H1 (cell line): ENCODE results near the gene YIF1A. TPM values are rescaled to one million over a fixed set of nuclear protein-coding genes. Genes with fewer than 3 reads are reported as not detected.

ENCODE experiments used
- BRCA1 ChIP-seq: IDR thresholded peaks from 2 replicates; pipeline ENCODE4 v1.6.1; 2012; ENCODE audit warnings: low read depth, low read length, improper control_type of control experiment
- CBX8 ChIP-seq: fragments of 300-800, 300-1000 bp; sonication (generic); IDR thresholded peaks from 2 replicates; pipeline ENCODE4 v1.7.1; 2016; ENCODE audit warnings: low read depth, low read length, borderline replicate concordance
- EP300 ChIP-seq, 2 experiments: IDR thresholded peaks; 1 replicate in 1 of 2; 2 replicates in 1 of 2; pipeline ENCODE4 v1.6.1; 2011 to 2012; ENCODE audit warnings: low read depth in 2 of 2, low read length in 2 of 2, mild to moderate bottlenecking in 2 of 2, borderline replicate concordance in 1 of 2, inconsistent platforms in 1 of 2, moderate library complexity in 1 of 2
- KDM4A ChIP-seq: IDR thresholded peaks from one replicate; pipeline ENCODE4 v1.7.1; 2012; ENCODE audit warnings: low read depth, mild to moderate bottlenecking, moderate library complexity, low read length, inconsistent platforms; ENCODE audit not compliant: severe bottlenecking
- KDM5A ChIP-seq: fragments of 200-600 bp; IDR thresholded peaks from 2 replicates; pipeline ENCODE4 v1.7.1; 2012; ENCODE audit warnings: mild to moderate bottlenecking, low read length, inconsistent platforms, mixed read lengths
- POLR2AphosphoS5 ChIP-seq: IDR thresholded peaks from 2 replicates; pipeline ENCODE4 v1.6.1; 2011; ENCODE audit warnings: low read depth, low read length
- POU5F1 ChIP-seq: IDR thresholded peaks from 2 replicates; pipeline ENCODE4 v1.6.1; 2011; ENCODE audit warnings: low read depth, mild to moderate bottlenecking, low read length, moderate library complexity
- SIX5 ChIP-seq: IDR thresholded peaks from 2 replicates; pipeline ENCODE4 v1.6.1; 2011; ENCODE audit warnings: mild to moderate bottlenecking, low read depth, low read length
- TBP ChIP-seq: IDR thresholded peaks from 2 replicates; pipeline ENCODE4 v1.6.1; 2011; ENCODE audit warnings: low read depth, low read length, improper control_type of control experiment
- TEAD4 ChIP-seq: IDR thresholded peaks from 2 replicates; pipeline ENCODE4 v1.6.1; 2012; ENCODE audit warnings: low read depth, low read length, inconsistent platforms, mixed read lengths
- polyA plus RNA-seq, 7 experiments: library from polyadenylated mRNA; depleted of rRNA in 3 of 7; stranded (reverse) in 5 of 7; unstranded in 2 of 7; fragments of >200 nt in 5 of 7; fragments of 200-250 nt in 2 of 7; gene quantifications; 1 replicate in 5 of 7; 2 replicates in 1 of 7; 4 replicates in 1 of 7; pipeline versions ENCODE4 v1.2.1 to v1.2.3, GENCODE V29; 2011 to 2013; ENCODE audit warnings: missing spikeins in 2 of 7, mixed read lengths in 2 of 7
- total RNA-seq: library from RNA; stranded (reverse); fragmentation: NEBNext Ultra II Directional; extraction: Animal tissue kit (Norgen Biotek cat#: 25700); gene quantifications from 2 replicates; pipeline ENCODE4 v1.2.1, GENCODE V29; 2021
- TF ChIP-seq, protein P1 (sequence below): fragments of 300-600 bp; sonication (generic); IDR thresholded peaks from 2 replicates; pipeline ENCODE4 v1.7.1; 2012; ENCODE audit warnings: low read length, moderate library complexity, mild to moderate bottlenecking, inconsistent platforms; ENCODE audit not compliant: insufficient replicate concordance

The YIF1A gene
- total and polyA plus RNA-seq, 2 of the 8 experiments (the other 6 are each of a cell fraction or from before 2014, with no cell fraction given): 70.1 to 178 TPM

DNA sequence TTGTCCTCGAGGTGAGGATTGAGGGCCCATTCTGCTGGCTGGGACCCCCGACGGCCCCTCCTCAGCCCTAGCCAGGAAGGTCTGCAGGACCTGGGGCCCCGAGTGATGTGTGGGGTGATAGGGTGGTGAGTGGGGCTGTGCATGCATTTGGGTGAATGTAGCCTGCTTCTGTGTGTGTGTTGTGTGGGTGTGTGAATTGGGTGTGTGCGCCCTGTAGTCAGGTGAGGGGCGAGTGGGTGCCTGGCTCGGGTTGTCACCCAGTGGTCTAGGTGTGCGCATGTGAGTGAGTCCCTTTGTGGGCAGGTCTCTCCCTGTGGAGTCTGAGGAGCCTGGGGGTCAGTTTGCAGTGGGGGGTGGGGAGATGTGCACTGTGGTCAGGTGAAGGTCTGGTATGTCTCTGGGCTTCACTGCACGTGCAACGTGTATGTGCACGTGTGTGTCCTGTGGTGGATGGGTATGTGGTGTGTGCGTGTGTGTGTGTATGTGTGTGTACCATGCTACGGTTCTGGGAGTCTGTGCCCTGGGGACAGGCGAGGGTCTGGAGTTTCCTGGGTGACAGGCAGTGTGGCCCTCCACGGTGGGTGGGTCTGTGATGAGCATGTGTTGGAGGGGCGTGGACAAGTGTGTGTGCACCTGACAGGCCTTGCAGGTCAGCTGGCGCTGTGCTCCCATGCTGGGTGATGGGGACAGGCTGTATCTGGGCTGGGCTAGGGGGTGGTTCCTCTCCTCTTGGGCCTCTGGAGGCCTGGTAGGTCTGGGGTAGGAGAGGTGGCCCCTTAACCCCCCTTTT is 3.8 kb upstream of the YIF1A start (continued):
- TF ChIP-seq, protein P1, sequence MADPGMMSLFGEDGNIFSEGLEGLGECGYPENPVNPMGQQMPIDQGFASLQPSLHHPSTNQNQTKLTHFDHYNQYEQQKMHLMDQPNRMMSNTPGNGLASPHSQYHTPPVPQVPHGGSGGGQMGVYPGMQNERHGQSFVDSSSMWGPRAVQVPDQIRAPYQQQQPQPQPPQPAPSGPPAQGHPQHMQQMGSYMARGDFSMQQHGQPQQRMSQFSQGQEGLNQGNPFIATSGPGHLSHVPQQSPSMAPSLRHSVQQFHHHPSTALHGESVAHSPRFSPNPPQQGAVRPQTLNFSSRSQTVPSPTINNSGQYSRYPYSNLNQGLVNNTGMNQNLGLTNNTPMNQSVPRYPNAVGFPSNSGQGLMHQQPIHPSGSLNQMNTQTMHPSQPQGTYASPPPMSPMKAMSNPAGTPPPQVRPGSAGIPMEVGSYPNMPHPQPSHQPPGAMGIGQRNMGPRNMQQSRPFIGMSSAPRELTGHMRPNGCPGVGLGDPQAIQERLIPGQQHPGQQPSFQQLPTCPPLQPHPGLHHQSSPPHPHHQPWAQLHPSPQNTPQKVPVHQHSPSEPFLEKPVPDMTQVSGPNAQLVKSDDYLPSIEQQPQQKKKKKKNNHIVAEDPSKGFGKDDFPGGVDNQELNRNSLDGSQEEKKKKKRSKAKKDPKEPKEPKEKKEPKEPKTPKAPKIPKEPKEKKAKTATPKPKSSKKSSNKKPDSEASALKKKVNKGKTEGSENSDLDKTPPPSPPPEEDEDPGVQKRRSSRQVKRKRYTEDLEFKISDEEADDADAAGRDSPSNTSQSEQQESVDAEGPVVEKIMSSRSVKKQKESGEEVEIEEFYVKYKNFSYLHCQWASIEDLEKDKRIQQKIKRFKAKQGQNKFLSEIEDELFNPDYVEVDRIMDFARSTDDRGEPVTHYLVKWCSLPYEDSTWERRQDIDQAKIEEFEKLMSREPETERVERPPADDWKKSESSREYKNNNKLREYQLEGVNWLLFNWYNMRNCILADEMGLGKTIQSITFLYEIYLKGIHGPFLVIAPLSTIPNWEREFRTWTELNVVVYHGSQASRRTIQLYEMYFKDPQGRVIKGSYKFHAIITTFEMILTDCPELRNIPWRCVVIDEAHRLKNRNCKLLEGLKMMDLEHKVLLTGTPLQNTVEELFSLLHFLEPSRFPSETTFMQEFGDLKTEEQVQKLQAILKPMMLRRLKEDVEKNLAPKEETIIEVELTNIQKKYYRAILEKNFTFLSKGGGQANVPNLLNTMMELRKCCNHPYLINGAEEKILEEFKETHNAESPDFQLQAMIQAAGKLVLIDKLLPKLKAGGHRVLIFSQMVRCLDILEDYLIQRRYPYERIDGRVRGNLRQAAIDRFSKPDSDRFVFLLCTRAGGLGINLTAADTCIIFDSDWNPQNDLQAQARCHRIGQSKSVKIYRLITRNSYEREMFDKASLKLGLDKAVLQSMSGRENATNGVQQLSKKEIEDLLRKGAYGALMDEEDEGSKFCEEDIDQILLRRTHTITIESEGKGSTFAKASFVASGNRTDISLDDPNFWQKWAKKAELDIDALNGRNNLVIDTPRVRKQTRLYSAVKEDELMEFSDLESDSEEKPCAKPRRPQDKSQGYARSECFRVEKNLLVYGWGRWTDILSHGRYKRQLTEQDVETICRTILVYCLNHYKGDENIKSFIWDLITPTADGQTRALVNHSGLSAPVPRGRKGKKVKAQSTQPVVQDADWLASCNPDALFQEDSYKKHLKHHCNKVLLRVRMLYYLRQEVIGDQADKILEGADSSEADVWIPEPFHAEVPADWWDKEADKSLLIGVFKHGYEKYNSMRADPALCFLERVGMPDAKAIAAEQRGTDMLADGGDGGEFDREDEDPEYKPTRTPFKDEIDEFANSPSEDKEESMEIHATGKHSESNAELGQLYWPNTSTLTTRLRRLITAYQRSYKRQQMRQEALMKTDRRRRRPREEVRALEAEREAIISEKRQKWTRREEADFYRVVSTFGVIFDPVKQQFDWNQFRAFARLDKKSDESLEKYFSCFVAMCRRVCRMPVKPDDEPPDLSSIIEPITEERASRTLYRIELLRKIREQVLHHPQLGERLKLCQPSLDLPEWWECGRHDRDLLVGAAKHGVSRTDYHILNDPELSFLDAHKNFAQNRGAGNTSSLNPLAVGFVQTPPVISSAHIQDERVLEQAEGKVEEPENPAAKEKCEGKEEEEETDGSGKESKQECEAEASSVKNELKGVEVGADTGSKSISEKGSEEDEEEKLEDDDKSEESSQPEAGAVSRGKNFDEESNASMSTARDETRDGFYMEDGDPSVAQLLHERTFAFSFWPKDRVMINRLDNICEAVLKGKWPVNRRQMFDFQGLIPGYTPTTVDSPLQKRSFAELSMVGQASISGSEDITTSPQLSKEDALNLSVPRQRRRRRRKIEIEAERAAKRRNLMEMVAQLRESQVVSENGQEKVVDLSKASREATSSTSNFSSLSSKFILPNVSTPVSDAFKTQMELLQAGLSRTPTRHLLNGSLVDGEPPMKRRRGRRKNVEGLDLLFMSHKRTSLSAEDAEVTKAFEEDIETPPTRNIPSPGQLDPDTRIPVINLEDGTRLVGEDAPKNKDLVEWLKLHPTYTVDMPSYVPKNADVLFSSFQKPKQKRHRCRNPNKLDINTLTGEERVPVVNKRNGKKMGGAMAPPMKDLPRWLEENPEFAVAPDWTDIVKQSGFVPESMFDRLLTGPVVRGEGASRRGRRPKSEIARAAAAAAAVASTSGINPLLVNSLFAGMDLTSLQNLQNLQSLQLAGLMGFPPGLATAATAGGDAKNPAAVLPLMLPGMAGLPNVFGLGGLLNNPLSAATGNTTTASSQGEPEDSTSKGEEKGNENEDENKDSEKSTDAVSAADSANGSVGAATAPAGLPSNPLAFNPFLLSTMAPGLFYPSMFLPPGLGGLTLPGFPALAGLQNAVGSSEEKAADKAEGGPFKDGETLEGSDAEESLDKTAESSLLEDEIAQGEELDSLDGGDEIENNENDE: no peak
- TF ChIP-seq EP300 (IDR thresholded peaks at IDR 0.05; ENCODE audit: borderline replicate concordance in 1 of 2, low read depth in 2 of 2, low read length in 2 of 2) (no peak), KDM5A (no peak), SIX5 (no peak), POLR2AphosphoS5 (no peak), TEAD4 (no peak), CBX8 (no peak), BRCA1 (no peak), KDM4A (no peak), POU5F1 (no peak), TBP (no peak)
